HG02759 (cell line): ENCODE measurements around the gene RESF1.
"Not testable (repeated sequence)": the region's sequence is repeated elsewhere in the genome, so short reads cannot be mapped to it uniquely, and the experiment has no call there.

ENCODE experiments used
- ATAC-seq: cut with Tn5 transposase; IDR thresholded peaks from one replicate; pipeline ENCODE4 v1.9.1; 2021; ENCODE audit warnings: mild to moderate bottlenecking, moderate library complexity; ENCODE audit not compliant: unreplicated experiment

RESF1 gene, protein sequence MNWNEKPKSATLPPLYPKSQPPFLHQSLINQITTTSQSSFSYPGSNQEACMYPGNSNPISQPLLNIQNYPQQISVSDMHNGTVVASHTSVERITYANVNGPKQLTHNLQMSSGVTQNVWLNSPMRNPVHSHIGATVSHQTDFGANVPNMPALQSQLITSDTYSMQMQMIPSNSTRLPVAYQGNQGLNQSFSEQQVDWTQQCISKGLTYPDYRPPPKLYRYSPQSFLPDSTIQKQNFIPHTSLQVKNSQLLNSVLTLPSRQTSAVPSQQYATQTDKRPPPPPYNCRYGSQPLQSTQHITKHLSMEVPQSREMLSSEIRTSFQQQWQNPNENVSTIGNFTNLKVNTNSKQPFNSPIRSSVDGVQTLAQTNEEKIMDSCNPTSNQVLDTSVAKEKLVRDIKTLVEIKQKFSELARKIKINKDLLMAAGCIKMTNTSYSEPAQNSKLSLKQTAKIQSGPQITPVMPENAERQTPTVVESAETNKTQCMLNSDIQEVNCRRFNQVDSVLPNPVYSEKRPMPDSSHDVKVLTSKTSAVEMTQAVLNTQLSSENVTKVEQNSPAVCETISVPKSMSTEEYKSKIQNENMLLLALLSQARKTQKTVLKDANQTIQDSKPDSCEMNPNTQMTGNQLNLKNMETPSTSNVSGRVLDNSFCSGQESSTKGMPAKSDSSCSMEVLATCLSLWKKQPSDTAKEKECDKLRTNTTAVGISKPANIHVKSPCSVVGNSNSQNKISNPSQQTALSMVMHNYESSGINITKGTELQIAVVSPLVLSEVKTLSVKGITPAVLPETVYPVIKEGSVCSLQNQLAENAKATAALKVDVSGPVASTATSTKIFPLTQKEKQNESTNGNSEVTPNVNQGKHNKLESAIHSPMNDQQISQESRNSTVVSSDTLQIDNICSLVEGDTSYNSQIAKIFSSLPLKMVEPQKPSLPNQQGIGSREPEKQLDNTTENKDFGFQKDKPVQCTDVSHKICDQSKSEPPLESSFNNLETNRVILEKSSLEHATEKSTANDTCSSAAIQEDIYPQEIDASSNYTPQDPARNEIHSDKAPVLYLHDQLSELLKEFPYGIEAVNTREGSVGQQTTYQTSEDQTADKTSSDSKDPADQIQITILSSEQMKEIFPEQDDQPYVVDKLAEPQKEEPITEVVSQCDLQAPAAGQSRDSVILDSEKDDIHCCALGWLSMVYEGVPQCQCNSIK (N-terminal part only)

DNA sequence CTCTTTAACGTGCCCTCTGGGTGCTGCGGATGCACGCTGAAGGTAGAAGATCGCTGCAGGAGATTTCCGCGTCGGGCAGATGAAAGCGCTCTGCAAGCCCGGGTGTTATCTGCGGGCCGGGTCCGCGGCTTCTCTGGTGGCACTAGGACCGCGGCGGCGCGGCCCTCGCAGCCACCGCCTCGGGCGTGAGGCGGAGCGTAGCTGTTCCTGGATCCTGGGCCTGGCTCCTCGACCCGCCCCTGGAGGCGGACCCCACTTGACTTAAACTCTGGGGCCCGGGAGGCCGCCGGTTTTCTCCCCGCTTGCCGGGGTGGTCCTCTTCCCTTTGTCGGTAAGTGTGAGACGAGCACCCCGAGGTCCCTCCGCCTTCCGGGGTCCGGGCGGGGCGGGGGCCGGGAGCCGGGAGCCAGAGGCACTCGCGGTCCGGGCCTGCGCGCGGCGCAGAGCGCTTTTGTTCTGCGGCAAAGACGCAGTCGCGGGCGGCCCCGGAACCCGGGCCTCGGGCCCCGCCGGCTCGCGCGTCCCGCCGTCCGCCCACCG is at the start of gene RESF1:
RESF1 (plus strand) TSS at position 255 of the 540 bp plus-strand sequence. CDS start 21,541 bp downstream, outside the sequence.
- ATAC-seq = peak; percentile 93

DNA sequence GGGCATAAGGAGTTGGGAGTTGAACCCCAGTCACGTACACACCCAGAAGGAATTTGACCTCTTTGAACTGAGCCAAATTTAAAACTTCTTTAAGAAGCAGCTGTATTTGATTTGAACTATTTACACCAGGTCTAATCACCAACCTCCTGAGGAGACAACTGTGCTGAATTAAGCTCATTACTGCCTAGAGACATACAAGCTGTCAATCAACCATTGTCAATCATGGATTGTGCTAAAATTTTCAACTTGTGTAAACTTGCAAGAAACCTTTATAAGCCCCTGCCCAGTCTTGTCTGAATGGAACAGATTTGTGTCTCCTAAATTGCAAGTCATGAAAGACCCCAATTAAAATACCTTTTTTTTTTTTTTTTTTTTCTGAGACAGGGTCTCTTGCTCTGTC is 44.3 kb upstream of the RESF1 start:
- ATAC-seq = no peak

DNA sequence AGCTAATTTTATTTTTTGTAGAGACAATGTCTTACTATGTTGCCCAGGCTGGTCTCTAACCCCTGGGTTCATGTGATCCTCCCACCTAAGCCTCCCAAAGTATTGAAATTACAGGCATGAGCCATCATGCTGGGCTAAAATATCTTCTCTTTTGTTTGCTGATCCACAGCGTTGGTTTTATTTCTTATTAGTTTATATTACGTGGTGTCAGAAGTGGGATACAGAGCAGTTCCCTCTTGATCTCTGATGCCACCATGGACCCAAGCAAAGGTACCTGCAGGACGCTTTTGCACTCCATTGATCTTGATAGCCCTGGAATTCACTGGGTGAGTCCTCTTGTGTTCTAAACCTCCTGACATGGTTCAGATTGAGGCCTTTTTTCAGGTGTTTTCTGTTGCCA is 43.8 kb upstream of the RESF1 start:
- no peak for ATAC-seq

DNA sequence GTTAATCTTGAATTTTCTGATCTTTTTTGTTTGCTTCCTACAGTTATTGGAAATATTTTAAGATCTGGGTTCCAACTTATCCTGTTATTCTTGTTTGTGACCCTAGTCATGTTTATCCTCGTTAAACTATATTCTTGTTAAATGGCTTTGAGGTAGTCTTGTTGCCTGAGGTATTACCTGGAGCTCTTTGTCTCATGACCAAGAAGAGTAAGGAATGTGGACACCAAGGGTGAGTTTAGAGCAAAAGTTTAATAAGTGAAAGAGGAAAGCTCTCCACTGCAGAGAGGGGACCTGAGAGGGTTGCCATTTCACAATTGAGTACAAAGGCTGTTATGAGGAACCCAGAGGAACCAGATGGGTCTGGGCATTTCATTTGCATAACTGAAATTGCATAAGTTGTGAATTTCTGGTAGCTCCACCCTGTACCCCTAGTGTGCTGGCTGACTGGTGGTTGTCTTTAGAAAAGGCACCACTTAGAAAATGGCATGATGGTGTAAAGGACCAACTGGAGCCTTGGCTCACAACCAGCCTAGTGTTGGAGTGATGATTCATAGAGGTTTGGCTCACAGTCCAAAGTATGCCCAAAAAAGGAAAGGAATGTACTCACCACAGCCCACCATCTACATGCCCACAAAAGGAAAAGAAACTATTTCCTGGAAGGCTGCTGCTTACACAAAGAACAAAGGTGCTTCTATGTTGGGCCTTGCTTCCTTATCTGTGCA is 36.7 kb upstream of the RESF1 start:
- no peak for ATAC-seq

DNA sequence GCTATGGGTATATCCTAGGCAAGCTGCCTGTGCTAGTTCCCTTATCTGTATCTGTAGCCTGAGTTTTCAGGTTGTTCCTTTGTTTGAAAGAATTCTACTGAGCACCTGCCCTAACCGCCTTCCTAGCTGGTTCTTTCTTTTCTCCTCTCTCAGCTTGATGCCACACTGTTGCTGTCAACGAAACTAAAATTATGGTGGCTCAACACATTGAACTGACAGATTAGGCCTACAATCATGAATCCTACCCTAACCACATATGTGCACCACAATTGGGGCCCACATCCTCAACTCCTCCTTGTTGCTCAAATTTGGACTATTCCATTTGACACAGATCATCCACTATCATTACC is 36.2 kb upstream of the RESF1 start:
- no peak for ATAC-seq

DNA sequence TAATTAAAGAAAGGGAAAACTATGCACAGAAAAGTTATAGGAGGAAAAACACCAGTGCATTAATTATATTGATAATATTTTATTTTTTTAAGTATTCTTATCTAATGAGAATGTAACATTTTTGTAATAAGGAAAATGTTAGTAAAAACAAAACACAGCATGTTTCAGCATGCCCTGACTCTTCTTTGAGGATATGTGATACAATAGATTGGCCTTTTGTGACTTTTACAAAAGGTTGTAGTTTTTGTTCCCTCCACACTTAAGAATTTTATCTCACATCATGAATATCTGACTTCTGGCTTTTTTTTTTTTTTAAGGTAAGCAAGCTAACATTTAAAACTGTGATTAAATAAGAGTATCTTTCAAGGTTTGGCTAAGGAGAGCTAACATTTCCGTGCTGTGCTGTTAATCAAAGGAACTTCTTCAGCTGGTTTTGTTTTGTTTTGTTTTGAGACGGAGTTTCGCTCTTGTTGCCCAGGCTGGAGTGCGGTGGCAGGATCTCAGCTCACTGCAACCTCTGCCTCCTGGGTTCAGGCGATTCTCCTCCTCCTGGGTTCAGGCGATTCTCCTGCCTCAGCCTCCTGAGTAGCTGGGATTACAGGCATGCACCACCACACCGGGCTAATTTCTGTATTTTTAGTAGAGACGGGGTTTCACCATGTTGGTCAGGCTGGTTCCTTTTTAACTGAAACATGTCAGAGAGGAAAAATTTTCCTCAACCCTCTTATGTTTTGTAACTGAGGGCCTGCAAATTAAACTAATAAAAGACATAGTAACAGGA is 30.8 kb upstream of the RESF1 start:
- peak; percentile 75 for ATAC-seq

DNA sequence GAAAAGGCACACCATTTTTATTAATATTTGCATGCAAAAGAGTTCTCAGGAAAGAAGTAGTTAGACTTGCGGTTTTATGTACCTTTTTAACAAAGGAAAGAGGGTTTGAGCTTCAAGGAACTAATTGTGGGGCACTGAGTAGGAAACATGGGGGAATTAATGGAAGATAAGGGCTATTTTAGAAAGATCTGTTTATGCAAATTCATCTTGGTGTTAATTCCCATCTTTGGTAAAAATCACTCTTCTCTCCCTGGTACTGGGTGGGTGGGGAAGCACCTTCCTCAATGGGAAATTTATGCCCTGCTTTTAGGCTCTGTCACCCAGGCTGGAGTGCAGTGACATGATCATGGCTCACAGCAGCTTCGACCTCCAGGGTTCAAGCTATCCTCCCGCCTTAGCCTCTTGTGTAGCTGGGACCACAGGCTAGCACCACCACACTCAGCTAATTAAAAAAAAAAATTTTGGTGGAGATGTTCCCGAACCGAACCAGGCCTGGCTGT is 30.1 kb upstream of the RESF1 start:
- ATAC-seq = peak; percentile 30

DNA sequence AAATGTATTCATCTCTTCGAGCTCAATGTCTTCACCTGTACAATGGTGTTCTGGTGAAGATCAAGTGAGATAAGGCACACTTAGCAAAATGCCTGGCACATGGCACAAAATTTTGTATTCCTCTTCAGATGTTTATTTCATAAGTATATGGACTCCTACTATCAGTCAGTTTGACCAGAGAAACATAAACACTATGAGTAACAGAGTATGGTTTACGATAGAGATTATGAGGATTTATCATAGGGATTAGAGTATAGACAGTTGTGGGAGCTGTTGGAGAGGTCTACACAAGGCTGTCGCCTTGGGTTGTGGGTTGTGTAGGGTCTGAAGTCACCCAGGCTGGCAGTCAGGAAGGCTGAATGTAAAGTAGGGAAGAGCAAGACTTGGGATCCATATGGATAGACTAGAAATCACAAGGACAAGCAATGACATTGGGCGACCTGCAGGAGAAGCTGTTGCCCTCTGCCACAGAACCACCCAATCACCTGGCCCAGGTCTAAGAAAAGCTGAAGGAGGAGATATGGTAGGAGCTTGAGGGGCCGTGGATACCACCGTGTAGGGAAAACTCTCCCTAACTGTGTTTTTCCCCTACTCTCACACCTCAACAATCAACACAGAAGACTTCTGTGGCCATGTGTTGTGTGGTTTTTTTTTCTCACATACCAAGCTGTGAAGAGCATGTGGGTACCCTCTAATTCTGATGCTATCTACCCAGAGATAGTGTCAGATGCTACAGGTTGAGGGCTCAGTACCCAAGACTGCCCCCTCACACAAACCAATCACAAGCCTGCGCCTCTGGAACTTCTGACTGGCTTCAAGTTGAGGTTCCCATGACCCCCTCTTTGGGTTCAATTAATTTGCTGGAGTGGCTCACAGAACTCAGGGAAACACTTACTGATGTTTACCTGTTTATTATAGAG is 27.2 kb upstream of the RESF1 start:
- ATAC-seq = no peak

DNA sequence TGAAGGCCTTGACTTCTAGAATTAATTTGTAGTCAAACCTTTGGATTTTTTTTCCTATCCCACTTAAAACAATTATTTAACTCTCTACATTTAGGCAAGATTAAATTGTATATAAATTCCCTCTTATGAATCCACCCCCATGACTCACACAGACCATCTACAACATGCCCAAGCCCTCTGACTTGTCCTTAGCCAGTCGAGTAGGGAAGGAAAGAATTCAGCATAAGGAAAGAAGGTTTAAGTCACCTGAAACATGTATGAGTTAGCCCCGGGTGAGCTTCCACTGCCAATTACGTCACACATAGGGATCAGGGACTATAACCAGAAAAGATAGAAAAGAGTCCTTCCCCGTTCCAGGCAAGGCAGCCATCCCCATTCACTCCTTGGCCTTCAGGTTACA is 14.9 kb upstream of the RESF1 start:
- no peak for ATAC-seq

DNA sequence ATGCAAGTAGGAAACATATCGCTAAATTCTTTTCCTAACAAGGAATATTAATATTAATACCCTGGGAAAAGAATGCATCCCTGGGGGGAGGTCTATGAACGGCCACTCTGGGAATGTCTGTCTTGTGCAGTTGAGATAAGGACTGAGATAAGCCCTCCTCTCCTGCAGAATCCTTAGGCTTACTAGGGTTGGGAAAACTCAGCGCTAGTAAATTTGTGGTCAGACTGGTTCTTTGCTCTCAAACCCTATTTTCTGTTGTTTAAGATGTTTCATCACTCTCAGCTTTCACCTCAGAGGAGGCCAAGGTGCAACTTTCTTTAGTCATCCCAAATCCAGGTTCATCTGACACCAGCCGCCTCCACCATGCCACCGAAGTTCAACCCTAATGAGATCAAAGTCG is 11.2 kb upstream of the RESF1 start:
- no peak for ATAC-seq

DNA sequence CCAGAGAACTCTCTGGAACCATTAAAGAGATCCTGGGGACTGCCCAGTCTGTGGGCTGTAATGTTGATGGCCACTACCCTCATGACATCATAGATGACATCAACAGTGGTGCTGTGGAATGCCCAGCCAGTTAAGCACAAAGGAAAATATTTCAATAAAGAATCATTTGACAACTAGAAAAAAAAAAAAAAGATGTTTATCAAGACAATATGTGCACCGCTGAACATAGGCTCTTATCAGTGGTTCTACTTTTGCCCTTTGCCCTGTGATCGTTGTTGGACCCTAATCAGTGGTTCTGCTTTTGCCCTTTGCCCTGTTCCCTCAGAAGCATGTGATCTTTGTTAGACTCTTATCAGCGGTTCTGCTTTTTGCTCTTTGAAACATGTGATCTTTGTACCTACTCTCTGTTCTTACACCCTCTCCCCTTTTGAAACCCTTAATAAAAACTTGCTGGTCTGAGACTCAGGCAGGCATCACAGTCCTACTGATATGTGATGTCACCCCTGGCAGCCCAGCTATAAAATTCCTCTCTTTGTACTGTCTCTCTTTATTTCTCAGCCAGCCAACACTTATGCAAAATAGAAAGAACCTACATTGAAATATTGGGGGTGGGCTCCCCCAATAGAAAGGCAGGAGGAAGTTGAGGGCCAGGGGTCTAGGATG is 10.4 kb upstream of the RESF1 start:
- ATAC-seq = not testable (repeated sequence)

DNA sequence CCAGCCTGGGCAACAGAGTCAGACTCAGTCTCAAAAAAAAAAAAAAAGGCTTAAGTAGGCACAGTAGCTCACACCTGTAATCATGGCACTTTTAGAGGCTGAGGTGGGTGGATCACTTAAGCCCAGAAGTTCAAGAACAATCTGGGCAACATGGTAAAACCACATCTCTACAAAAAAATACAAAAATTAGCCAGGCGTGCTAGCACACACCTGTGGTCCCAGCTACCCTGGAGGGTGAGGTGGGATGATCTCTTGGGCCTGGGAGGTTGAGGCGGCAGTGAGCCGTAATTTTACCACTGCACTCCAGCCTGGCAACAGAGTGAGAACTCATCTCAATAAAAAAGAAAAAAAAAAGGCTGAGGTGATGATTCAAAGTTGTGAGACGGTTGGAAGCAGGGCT is 9.1 kb upstream of the RESF1 start:
- no peak for ATAC-seq

DNA sequence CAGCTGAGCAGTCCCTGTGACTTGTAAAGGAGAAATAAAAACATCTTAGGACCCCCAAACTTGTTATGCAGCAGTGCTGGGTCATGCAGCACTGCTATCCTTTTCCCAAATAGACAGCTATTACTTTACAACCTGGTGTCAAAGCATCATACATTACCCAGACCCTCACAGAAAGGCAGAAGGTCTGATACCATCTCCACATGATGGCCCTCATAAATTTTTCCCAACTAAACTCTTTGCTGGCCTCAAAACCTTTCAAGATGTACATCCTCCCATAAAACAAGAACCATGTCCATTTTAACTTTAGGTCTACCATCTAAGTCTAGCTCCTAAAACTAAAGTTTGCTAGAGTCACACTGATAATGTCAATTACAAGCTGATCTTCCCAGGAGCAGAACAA is 8.7 kb upstream of the RESF1 start:
- no peak for ATAC-seq

DNA sequence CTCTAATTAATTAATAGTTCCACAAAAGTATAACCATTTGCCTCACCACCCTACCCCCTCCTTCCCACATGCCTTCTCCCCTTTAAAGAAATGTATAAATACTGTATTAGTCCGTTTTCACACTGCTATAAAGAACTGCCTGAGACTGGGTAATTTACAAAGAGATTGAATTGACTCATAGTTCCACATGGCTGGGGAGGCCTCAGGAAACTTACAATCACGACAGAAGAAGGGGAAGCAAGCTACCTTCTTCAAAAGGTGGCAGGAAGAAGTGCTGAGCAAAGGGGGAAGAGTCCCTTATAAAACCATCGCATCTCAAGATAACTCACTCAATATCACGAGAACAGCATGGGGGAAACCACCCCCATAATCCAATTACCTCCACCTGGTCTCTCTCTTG is 8.2 kb upstream of the RESF1 start:
- no peak for ATAC-seq

DNA sequence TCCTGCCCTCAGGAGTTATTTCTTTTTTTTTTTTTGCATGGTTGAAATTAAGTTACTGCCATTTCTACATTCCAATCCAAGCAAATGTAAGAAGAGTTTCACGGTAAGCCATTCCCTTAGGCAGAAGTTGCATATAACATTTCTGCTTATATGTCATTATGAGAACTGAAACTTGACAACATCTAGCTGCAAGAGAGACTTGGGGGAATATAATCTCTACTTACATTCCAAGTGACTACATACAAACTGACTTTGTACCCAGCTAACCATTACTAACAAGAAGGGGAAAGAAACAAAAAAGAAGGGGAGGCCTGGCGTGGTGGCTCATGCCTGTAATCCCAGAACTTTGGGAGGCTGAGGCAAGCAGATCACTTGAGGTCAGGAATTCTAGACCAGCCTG is 7.3 kb upstream of the RESF1 start:
- ATAC-seq = no peak

DNA sequence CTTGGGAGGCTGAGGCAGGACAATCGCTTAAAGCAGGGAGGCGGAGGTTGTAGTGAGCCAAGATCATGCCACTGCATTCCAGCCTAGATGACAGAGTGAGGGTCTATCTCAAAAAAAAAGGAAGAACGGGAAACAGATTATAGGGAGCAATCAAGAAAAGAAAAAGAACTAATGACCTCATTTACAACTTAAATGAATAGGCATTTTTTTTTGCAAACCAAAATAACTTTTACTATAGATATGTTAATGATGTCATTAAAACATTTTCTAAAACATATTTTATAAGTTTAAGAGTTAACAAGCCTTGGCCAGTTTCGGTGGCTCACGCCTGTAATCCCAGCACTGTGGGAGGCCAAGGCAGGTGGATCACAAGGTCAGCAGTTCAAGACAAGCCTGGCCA is 6.8 kb upstream of the RESF1 start:
- no peak for ATAC-seq

DNA sequence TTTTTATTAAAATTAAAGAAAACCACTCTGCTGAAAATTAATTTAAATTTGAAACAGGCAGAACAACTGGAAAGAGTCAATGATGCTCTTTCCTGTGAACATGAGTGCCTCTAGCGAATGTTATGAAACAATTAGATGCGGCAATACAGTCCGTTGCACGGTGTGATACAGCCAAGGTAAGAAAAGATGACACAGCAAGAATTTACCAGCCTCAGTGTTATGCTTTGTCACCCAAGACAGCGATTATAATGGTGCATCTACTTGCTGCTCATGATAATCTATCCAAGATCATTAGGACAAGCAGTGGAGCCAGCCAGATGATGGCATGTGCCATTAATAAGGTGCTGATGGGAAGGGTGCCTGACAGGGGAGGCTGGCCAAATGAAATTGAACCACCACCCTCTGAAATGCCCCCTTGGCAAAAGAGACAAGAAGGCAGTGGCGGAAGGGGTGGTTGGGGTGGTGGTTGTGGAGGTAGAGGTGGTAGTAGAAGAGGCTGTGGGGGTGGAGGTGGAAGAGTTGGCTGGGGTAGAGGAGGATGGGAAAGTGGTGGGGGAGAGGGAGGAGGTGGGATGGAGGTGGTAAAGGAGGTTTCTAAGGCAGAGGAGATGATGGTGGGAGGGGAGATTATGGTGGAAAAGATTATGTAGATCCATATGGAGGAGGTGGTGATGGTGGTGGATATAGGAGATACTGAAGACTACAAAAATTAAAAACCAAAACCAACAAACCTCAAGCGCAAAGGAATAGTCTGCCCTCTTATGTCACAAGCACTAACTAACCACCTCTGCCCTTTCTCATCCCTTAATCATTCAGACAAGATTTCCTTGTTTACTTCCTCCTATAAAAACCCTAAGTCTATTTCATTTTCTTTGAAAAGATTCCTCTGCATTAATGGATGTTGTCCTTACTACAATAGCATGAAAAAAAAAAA is 4.0 kb upstream of the RESF1 start:
- ATAC-seq = no peak
